OCI-LY1 (cell line): ENCODE results near the gene PFDN6.

ENCODE experiments used
- H2AFZ ChIP-seq: fragments of 200-600 bp; sonication (generic), shearing (Covaris generic); 2 replicates; pipeline ENCODE4 v1.6.0; 2014; ENCODE audit warnings: antibody characterized with exemption, mild to moderate bottlenecking, low read length
- H3F3A ChIP-seq: fragments of 200-600 bp; sonication (generic), shearing (Covaris generic); 2 replicates; pipeline ENCODE4 v1.6.0; 2014; ENCODE audit warnings: mild to moderate bottlenecking, antibody characterized with exemption, low read length, moderate library complexity; ENCODE audit not compliant: insufficient read depth
- H3K27ac ChIP-seq: fragments of 200-600 bp; sonication (generic); 2 replicates; pipeline ENCODE4 v1.5.1; 2014; ENCODE audit warnings: low read length, mixed run types, mild to moderate bottlenecking, low read depth; ENCODE audit not compliant: poor library complexity, severe bottlenecking
- H3K27me3 ChIP-seq: fragments of 200-600 bp; sonication (generic); 2 replicates; pipeline ENCODE4 v1.6.0; 2014; ENCODE audit warnings: antibody characterized with exemption, mild to moderate bottlenecking, low read length, moderate library complexity; ENCODE audit not compliant: insufficient read depth
- H3K36me3 ChIP-seq: fragments of 200-600 bp; sonication (generic); 2 replicates; pipeline ENCODE4 v1.6.1; 2014; ENCODE audit warnings: mild to moderate bottlenecking, antibody characterized with exemption, low read length, moderate library complexity, mixed read lengths; ENCODE audit not compliant: insufficient read depth
- H3K4me1 ChIP-seq: fragments of 200-600 bp; sonication (generic); 2 replicates; pipeline ENCODE4 v1.5.1; 2014; ENCODE audit warnings: mild to moderate bottlenecking, low read length, moderate library complexity; ENCODE audit not compliant: insufficient read depth, severe bottlenecking
- H3K4me2 ChIP-seq: fragments of 200-600 bp; sonication (generic), shearing (Covaris generic); 2 replicates; pipeline ENCODE4 v1.6.1; 2014; ENCODE audit warnings: low read length
- H3K4me3 ChIP-seq: fragments of 200-600 bp; sonication (generic); 2 replicates; pipeline ENCODE4 v1.5.1; 2014; ENCODE audit warnings: low read length, low read depth, mild to moderate bottlenecking, mixed read lengths; ENCODE audit not compliant: poor library complexity, severe bottlenecking
- H3K79me2 ChIP-seq: fragments of 200-600 bp; shearing (Covaris generic); 2 replicates; pipeline ENCODE4 v1.6.1; 2016; ENCODE audit warnings: mixed run types, low read length, mixed read lengths; ENCODE audit not compliant: insufficient read depth
- H3K9ac ChIP-seq: fragments of 200-600 bp; sonication (generic), shearing (Covaris generic); 2 replicates; pipeline ENCODE4 v1.6.1; 2014; ENCODE audit warnings: mild to moderate bottlenecking, low read length, mixed read lengths
- H3K9me2 ChIP-seq: fragments of 200-600 bp; sonication (generic), shearing (Covaris generic); 2 replicates; pipeline ENCODE4 v1.6.1; 2014; ENCODE audit warnings: low read depth, mild to moderate bottlenecking, low read length, mixed read lengths
- H3K9me3 ChIP-seq: fragments of 200-600 bp; shearing (Covaris generic); 2 replicates; pipeline ENCODE4 v1.6.1; 2014; ENCODE audit warnings: low read length, mixed read lengths
- H4K20me1 ChIP-seq: fragments of 200-600 bp; sonication (generic), shearing (Covaris generic); 2 replicates; pipeline ENCODE4 v1.6.0; 2016; ENCODE audit warnings: mild to moderate bottlenecking, low read length; ENCODE audit not compliant: insufficient read depth
- EZH2 ChIP-seq: fragments of 200-600 bp; sonication (generic), shearing (Covaris generic); IDR thresholded peaks from 2 replicates; pipeline ENCODE4 v1.8.0; 2017; ENCODE audit warnings: borderline replicate concordance, mixed run types, mild to moderate bottlenecking, antibody characterized with exemption, low read length, moderate library complexity, mixed read lengths
- TF ChIP-seq, protein P1 (sequence below): fragments of 200-600 bp; sonication (generic), shearing (Covaris generic); IDR thresholded peaks from 2 replicates; pipeline ENCODE4 v1.5.1; 2017; ENCODE audit warnings: mild to moderate bottlenecking, antibody characterized with exemption, low read length, moderate library complexity, mixed read lengths

Gene PFDN6

DNA sequence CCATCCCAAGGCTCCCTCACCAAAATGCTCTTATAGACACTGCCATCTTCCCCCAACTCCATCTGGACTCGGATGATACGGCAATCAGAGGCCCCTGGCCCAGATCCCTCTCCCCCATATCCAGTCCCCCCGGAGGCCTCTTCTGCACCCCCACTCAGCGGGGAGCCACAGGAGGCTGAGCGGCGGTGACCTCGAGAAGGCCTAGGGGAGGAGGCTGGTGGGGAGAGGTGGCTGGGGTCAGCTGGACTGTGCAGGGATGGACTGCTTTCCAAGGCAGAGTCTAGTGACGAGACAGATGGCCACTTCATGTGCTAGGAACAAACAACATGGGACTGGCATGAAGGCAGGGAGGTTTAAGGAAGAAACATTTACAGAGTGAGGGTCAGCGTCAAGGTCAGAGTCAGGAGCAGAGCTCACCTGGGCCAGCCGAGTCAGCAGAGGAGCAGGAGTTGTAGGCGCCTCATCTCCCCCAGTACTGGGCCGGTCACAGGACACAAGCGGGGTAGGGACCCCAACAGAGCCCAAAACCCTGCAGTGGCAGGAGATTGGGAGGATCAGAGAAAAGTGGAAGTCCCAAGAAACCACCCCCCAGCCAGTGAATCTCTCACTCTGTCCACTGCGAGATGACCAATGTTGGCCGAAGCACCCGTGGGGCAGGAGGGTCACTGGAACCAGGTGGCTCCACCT is 3.7 kb downstream of the PFDN6 start:
- no peaks in the 10 kb centered on the region for H3K9me2 ChIP-seq
- no peaks in the 10 kb centered on the region for H3F3A ChIP-seq
- no peak overlapping the region for H3K27ac ChIP-seq
- no peak for TF ChIP-seq EZH2
- TF ChIP-seq, protein P1, sequence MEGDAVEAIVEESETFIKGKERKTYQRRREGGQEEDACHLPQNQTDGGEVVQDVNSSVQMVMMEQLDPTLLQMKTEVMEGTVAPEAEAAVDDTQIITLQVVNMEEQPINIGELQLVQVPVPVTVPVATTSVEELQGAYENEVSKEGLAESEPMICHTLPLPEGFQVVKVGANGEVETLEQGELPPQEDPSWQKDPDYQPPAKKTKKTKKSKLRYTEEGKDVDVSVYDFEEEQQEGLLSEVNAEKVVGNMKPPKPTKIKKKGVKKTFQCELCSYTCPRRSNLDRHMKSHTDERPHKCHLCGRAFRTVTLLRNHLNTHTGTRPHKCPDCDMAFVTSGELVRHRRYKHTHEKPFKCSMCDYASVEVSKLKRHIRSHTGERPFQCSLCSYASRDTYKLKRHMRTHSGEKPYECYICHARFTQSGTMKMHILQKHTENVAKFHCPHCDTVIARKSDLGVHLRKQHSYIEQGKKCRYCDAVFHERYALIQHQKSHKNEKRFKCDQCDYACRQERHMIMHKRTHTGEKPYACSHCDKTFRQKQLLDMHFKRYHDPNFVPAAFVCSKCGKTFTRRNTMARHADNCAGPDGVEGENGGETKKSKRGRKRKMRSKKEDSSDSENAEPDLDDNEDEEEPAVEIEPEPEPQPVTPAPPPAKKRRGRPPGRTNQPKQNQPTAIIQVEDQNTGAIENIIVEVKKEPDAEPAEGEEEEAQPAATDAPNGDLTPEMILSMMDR = no peak
- no peaks in the 10 kb centered on the region for H3K27me3 ChIP-seq
- H4K20me1 ChIP-seq = no peaks in the 10 kb centered on the region
- H3K9me3 ChIP-seq = no peaks in the 10 kb centered on the region
- no peak overlapping the region for H3K4me3 ChIP-seq
- no peak overlapping the region for H3K4me2 ChIP-seq
- no peak overlapping the region for H2AFZ ChIP-seq
- peaks cover 32% of the 10 kb centered on the region; the same call in 1 of the 2 replicates for H3K36me3 ChIP-seq
- peaks cover 25% of the 10 kb centered on the region for H3K4me1 ChIP-seq
- no peak overlapping the region for H3K9ac ChIP-seq
- peaks cover 17% of the 10 kb centered on the region for H3K79me2 ChIP-seq

DNA sequence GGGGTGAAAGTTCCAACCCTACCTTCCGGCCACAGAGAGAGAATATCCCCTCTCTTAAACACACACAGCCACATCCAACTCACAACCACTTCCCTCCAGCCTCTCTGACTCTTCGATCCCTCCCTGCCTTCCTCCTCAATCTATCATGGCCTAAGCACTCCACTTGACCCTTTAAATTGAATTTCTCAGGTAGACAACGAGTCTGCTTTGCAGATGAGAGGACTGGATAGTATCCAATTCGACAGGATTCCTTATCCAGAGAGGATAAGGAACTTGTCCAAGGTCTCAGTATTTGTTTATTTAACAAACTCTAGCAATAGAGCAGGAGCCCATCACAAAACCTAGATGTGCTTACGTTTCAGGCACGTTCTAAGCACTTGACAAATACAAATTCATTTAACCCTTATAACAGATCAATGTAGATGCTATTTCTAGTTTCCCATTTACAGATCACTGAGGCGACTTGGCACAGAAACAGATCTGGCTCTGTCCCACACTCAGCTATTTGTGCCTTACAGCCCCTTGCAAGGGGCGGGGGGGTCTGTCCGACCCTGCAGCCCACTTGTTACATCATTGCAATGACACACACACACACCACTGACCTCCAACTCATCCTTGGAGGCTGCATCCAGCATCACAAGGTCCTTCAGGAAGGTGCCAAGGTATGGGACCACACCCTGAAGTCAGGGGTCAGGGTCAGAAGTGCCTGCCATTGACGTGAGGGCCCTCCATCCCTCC is 4.9 kb downstream of the PFDN6 start:
- Histone ChIP-seq H3K27me3 (no peaks in the 10 kb centered on the region), H3F3A (no peaks in the 10 kb centered on the region), H3K9me3 (no peaks in the 10 kb centered on the region), H3K27ac (no peak overlapping the region), H3K4me3 (no peak overlapping the region), H4K20me1 (no peaks in the 10 kb centered on the region), H3K36me3 (peaks cover 32% of the 10 kb centered on the region; the same call in 1 of the 2 replicates), H3K4me2 (no peak overlapping the region), H3K79me2 (peaks cover 11% of the 10 kb centered on the region), H3K4me1 (peaks cover 20% of the 10 kb centered on the region), H3K9ac (no peak overlapping the region), H2AFZ (no peak overlapping the region), H3K9me2 (no peaks in the 10 kb centered on the region)
- TF ChIP-seq, protein P1 = no peak
- no peak for TF ChIP-seq EZH2

DNA sequence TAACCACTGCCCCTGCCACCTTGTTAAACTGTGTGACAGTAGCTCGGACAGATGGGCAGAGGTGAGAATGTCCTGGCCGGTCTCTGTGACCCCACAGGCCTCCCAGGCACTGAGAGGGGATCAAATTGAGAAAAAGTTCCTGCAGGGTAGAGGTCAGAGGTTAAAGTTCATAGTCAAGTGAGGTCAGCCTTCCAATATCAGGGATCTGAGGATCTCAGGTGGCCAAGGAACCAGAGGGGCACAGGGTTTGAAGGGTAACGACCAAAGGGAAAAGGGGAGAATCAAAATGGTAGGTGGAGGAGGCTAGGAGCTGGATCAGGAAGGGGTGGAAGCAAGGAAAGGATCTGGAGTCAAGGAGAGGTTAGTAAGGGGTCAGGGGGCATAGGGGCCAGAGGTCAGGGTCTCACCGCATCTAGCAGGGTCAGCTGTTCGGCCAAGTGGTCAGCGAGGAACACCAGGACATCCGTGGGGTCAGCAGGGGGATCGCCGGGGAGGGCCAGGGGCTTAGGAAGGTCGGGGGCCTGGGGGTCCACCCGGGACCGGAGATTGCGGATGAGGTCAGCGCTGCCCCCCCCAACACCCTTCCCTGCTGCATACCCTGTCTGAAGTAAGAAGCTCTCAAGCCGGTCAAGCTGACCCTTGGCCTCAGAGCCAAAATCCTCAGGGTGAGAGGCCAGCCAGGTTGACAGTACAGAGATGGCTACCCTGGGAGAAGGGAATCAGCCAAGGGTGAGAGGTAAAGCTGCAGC is 6.4 kb downstream of the PFDN6 start:
- no peak overlapping the region for H3K27ac ChIP-seq

More for the DNA sequence above, 6.4 kb downstream of the PFDN6 start:
- Histone ChIP-seq H4K20me1 (no peaks in the 10 kb centered on the region), H3F3A (no peaks in the 10 kb centered on the region), H3K4me1 (peaks cover 17% of the 10 kb centered on the region), H3K27me3 (no peaks in the 10 kb centered on the region), H3K9ac (no peak overlapping the region), H3K9me2 (no peaks in the 10 kb centered on the region), H3K4me2 (no peak overlapping the region), H3K79me2 (no peaks in the 10 kb centered on the region; the same call in 1 of the 2 replicates), H3K4me3 (no peak overlapping the region), H3K9me3 (no peaks in the 10 kb centered on the region), H3K36me3 (peaks cover 30% of the 10 kb centered on the region; the same call in 1 of the 2 replicates), H2AFZ (no peak overlapping the region)
- no peak for TF ChIP-seq EZH2
- TF ChIP-seq, protein P1 = no peak
